Measurements from ENCODE around the gene TAP2.
"Not testable (repeated sequence)": the region's sequence is repeated elsewhere in the genome, so short reads cannot be mapped to it uniquely, and the experiment has no call there.

The TAP2 gene

DNA sequence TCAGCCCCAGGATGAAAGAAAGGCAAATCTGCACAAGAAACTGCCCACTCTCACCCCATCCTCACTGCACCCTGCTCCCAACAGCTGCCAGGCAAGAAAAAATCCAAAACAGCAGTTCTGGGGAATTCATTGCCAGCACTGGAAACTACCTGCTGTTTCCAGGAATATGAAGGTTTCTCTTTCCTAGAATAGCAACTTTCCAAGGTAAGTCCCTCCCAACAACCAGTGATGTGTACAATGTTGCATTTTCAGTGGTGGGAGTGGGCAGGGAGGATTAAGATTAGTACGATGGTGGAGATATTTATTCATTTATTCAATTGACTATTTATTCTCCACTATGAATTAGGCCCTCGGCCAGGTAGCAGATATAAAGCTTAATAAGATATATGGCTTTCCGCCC is 11.5 kb downstream of the TAP2 start:
- no peaks in the 10 kb centered on the region for H3K4me1 ChIP-seq (ENCODE audit: control insufficient read depth, insufficient read depth, low read length)
- H3K27me3 ChIP-seq (ENCODE audit: control insufficient read depth, insufficient read depth, low read length), result no peaks in the 10 kb centered on the region
- no peak overlapping the region for H3K9ac ChIP-seq (ENCODE audit: low read depth, low read length)
- H3K9me3 ChIP-seq (ENCODE audit: control insufficient read depth, insufficient read depth, low read length), result no peaks in the 10 kb centered on the region
- peaks cover 11% of the 10 kb centered on the region for H3K36me3 ChIP-seq (ENCODE audit: control insufficient read depth, insufficient read depth, low read length)
- H3K4me3 ChIP-seq (ENCODE audit: low read depth, low read length), result no peak overlapping the region

DNA sequence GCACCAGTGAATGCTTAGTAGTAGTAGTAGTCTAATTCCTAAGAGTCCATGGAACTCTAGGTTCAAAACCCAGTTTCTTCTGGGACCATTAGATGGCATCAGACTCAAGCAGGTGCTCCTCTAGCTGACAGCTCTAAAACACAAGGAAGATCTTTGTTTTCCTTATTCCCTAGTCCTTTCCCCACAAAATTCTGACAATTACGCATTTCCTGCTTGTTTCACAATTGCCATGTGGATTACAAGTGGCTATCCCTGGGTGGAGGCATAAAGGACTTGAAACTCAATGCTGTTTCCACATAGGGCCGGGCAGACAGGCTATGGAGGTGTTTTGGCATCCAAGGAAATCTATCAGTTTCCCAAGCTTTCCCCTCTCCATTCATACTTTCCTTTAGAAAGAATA is 12.6 kb downstream of the TAP2 start:
- Histone ChIP-seq H3K9ac (ENCODE audit: low read depth, low read length) (no peak overlapping the region), H3K36me3 (ENCODE audit: control insufficient read depth, insufficient read depth, low read length) (peaks cover 11% of the 10 kb centered on the region), H3K4me1 (ENCODE audit: control insufficient read depth, insufficient read depth, low read length) (no peaks in the 10 kb centered on the region), H3K4me3 (ENCODE audit: low read depth, low read length) (no peak overlapping the region), H3K9me3 (ENCODE audit: control insufficient read depth, insufficient read depth, low read length) (no peaks in the 10 kb centered on the region), H3K27me3 (ENCODE audit: control insufficient read depth, insufficient read depth, low read length) (no peaks in the 10 kb centered on the region)

DNA sequence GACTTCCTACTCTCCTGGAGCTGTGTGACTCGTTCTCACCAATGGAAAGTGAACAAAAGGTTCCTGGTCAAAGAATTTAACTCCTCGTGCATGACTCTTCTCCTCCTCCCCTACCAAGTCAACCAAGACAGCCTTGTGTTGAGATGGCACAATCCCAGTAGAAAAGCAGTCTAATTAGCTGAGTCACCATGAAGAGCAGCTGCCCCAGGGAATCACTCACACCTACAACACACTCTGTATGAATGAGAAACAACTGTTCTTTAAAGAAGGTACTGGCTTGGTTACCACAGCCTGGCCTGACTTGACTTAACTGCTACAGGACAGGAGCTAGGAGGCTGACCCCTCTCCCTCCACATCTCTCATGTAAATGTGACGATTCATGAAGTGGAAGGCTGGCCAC is 18.8 kb downstream of the TAP2 start:
- H3K9ac ChIP-seq (ENCODE audit: low read depth, low read length), result no peak overlapping the region
- H3K4me3 ChIP-seq (ENCODE audit: low read depth, low read length), result no peak overlapping the region
- H3K9me3 ChIP-seq (ENCODE audit: control insufficient read depth, insufficient read depth, low read length), result no peaks in the 10 kb centered on the region
- H3K27me3 ChIP-seq (ENCODE audit: control insufficient read depth, insufficient read depth, low read length), result no peaks in the 10 kb centered on the region
- no peaks in the 10 kb centered on the region for H3K36me3 ChIP-seq (ENCODE audit: control insufficient read depth, insufficient read depth, low read length)
- H3K4me1 ChIP-seq (ENCODE audit: control insufficient read depth, insufficient read depth, low read length), result no peaks in the 10 kb centered on the region

DNA sequence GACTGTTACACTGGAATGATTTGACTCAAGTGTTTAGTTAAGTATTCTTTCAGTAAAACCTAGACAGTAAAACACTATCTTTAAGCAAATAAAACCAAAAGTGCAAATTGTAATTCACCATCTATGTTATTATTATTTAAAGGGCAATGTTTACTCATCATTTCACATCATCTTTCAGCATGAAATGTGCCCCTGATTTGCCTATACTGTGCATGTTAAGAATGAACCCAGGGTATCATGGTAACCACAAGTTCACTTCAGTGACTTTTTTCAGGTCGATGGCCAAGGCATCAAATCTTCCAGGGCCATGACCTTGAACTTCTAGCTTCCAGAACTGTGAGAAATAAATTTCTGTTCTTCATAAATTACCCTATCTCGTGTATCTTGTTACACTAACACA is 19.7 kb downstream of the TAP2 start:
- no peak overlapping the region for H3K4me3 ChIP-seq (ENCODE audit: low read depth, low read length)
- H3K9me3 ChIP-seq (ENCODE audit: control insufficient read depth, insufficient read depth, low read length), result no peaks in the 10 kb centered on the region
- H3K9ac ChIP-seq (ENCODE audit: low read depth, low read length), result no peak overlapping the region
- no peaks in the 10 kb centered on the region for H3K27me3 ChIP-seq (ENCODE audit: control insufficient read depth, insufficient read depth, low read length)
- H3K36me3 ChIP-seq (ENCODE audit: control insufficient read depth, insufficient read depth, low read length), result no peaks in the 10 kb centered on the region
- no peaks in the 10 kb centered on the region for H3K4me1 ChIP-seq (ENCODE audit: control insufficient read depth, insufficient read depth, low read length)

DNA sequence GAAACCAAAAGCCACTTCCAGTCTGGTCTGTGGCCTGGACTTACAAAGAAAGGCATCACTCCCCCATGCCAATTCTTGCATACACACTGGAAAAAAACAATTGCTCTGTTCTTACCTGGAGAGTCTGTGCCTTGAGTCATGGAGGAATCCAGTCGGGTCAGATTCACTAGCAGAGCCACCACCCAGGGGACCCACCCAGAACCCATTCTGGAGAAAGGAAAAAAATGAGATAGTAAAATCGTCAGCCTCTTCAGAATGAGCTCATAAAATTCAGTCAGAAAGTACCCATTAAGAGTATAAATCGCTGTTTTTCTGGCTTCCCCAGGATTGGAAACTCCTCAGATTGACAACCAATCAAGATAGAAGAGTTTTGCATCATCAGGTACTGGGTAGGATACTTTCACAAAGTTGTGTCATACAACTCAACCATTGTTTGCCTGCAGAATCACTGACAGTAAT is 21.8 kb downstream of the TAP2 start, which contains the start of gene HLA-DOB:
TSS of gene HLA-DOB (minus strand) at position 257 of the 459 bp plus-strand sequence. CDS start at position 206, 51 bp downstream.
- Histone ChIP-seq H3K36me3 (ENCODE audit: control insufficient read depth, insufficient read depth, low read length) (no peaks in the 10 kb centered on the region), H3K27me3 (ENCODE audit: control insufficient read depth, insufficient read depth, low read length) (no peaks in the 10 kb centered on the region), H3K9me3 (ENCODE audit: control insufficient read depth, insufficient read depth, low read length) (no peaks in the 10 kb centered on the region), H3K4me3 (ENCODE audit: low read depth, low read length) (no peak within 1 kb of the TSS), H3K9ac (ENCODE audit: low read depth, low read length) (no peak within 1 kb of the TSS), H3K4me1 (ENCODE audit: control insufficient read depth, insufficient read depth, low read length) (no peaks in the 10 kb centered on the region)

- H3K36me3 ChIP-seq (ENCODE audit: control insufficient read depth, insufficient read depth, low read length), result no peaks in the 10 kb centered on the region
- H3K4me1 ChIP-seq (ENCODE audit: control insufficient read depth, insufficient read depth, low read length), result no peaks in the 10 kb centered on the region
- H3K9me3 ChIP-seq (ENCODE audit: control insufficient read depth, insufficient read depth, low read length), result no peaks in the 10 kb centered on the region
- no peak overlapping the region for H3K4me3 ChIP-seq (ENCODE audit: low read depth, low read length)
- H3K27me3 ChIP-seq (ENCODE audit: control insufficient read depth, insufficient read depth, low read length), result no peaks in the 10 kb centered on the region
- no peak overlapping the region for H3K9ac ChIP-seq (ENCODE audit: low read depth, low read length)
Observed at GRCh38 chr6:32815996-32816395, 22.5 kb downstream of the TAP2 start.

GRCh38 chr6:32815115-32815514 is 23.4 kb downstream of the TAP2 start:
- Histone ChIP-seq H3K9me3 (ENCODE audit: control insufficient read depth, insufficient read depth, low read length) (no peaks in the 10 kb centered on the region), H3K27me3 (ENCODE audit: control insufficient read depth, insufficient read depth, low read length) (no peaks in the 10 kb centered on the region), H3K4me1 (ENCODE audit: control insufficient read depth, insufficient read depth, low read length) (no peaks in the 10 kb centered on the region), H3K9ac (ENCODE audit: low read depth, low read length) (no peak overlapping the region), H3K36me3 (ENCODE audit: control insufficient read depth, insufficient read depth, low read length) (no peaks in the 10 kb centered on the region), H3K4me3 (ENCODE audit: low read depth, low read length) (no peak overlapping the region)

DNA sequence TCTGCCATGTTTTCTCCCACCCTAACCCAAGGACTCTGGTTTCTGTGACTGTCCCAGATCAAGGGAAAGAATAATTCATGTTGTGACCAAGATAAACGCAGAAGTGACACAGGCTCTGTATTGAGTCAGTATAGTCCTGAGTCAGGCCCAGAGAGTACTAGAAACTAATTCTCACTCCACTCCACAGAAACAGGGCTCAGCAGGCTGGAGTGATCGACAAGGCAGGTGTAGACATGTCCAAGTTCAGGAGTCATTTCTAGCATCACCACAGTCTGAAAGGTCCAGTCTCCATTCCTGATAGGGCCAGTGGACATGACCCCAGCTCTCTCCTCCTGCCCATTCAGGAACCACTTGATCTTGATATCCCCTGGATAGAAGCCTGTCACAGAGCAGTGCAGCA is 24.4 kb downstream of the TAP2 start:
- H3K4me1 ChIP-seq (ENCODE audit: control insufficient read depth, insufficient read depth, low read length), result no peaks in the 10 kb centered on the region
- no peak overlapping the region for H3K9ac ChIP-seq (ENCODE audit: low read depth, low read length)
- no peaks in the 10 kb centered on the region for H3K36me3 ChIP-seq (ENCODE audit: control insufficient read depth, insufficient read depth, low read length)
- no peaks in the 10 kb centered on the region for H3K9me3 ChIP-seq (ENCODE audit: control insufficient read depth, insufficient read depth, low read length)
- no peaks in the 10 kb centered on the region for H3K27me3 ChIP-seq (ENCODE audit: control insufficient read depth, insufficient read depth, low read length)
- no peak overlapping the region for H3K4me3 ChIP-seq (ENCODE audit: low read depth, low read length)

DNA sequence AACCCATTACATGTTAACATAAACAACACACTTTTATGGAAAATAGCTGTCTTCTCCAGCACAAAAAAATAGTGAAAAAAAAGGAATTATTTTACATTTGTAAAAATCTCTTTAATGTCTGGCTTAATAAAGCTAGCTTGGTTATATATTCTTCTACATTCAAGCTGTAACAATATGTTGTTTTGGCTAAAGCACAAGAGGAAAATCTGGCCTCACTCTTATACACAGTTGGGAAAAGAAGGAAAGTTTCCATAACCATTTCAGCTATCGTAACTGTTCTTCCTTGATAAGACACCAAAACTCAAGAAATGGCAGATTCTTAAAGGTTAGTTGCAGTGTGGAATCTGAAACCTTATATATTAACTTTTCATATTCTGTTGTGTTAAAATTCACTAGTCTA is 29.4 kb downstream of the TAP2 start:
- Histone ChIP-seq H3K4me3 (ENCODE audit: low read depth, low read length) (no peak overlapping the region), H3K9ac (ENCODE audit: low read depth, low read length) (no peak overlapping the region), H3K27me3 (ENCODE audit: control insufficient read depth, insufficient read depth, low read length) (no peaks in the 10 kb centered on the region), H3K36me3 (ENCODE audit: control insufficient read depth, insufficient read depth, low read length) (no peaks in the 10 kb centered on the region), H3K9me3 (ENCODE audit: control insufficient read depth, insufficient read depth, low read length) (no peaks in the 10 kb centered on the region), H3K4me1 (ENCODE audit: control insufficient read depth, insufficient read depth, low read length) (no peaks in the 10 kb centered on the region)

- Histone ChIP-seq H3K27me3 (ENCODE audit: control insufficient read depth, insufficient read depth, low read length) (no peaks in the 10 kb centered on the region), H3K9ac (ENCODE audit: low read depth, low read length) (no peak overlapping the region), H3K9me3 (ENCODE audit: control insufficient read depth, insufficient read depth, low read length) (no peaks in the 10 kb centered on the region), H3K4me1 (ENCODE audit: control insufficient read depth, insufficient read depth, low read length) (no peaks in the 10 kb centered on the region), H3K4me3 (ENCODE audit: low read depth, low read length) (no peak overlapping the region), H3K36me3 (ENCODE audit: control insufficient read depth, insufficient read depth, low read length) (no peaks in the 10 kb centered on the region)
Observed at GRCh38 chr6:32807020-32807580, 31.4 kb downstream of the TAP2 start.

DNA sequence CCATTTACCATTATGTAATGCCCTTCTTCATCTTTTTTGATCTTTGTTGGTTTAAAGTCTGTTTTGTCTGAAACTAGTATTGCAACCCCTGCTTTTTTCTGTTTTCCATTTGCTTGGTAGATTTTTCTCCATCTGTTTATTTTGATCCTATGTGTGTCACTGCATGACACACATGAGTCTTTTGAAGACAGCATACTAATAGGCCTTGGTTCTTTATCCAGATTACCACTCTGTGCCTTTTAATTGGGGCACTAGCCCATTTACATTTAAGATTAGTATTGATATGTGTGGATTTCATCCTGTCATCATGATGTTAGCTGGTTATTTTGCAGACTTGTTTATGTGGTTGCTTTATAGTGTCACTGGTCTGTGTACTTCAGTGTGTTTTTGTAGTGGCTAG is 33.1 kb downstream of the TAP2 start:
- H3K27me3 ChIP-seq (ENCODE audit: control insufficient read depth, insufficient read depth, low read length); H3K4me1 ChIP-seq (ENCODE audit: control insufficient read depth, insufficient read depth, low read length); H3K4me3 ChIP-seq (ENCODE audit: low read depth, low read length); H3K36me3 ChIP-seq (ENCODE audit: control insufficient read depth, insufficient read depth, low read length); H3K9me3 ChIP-seq (ENCODE audit: control insufficient read depth, insufficient read depth, low read length); H3K9ac ChIP-seq (ENCODE audit: low read depth, low read length): not testable (repeated sequence)

GRCh38 chr6:32803416-32803815 is 35.1 kb downstream of the TAP2 start:
- Histone ChIP-seq H3K27me3 (ENCODE audit: control insufficient read depth, insufficient read depth, low read length) (no peaks in the 10 kb centered on the region), H3K9ac (ENCODE audit: low read depth, low read length) (no peak overlapping the region), H3K4me1 (ENCODE audit: control insufficient read depth, insufficient read depth, low read length) (no peaks in the 10 kb centered on the region), H3K9me3 (ENCODE audit: control insufficient read depth, insufficient read depth, low read length) (no peaks in the 10 kb centered on the region), H3K36me3 (ENCODE audit: control insufficient read depth, insufficient read depth, low read length) (no peaks in the 10 kb centered on the region), H3K4me3 (ENCODE audit: low read depth, low read length) (no peak overlapping the region)

All from iPS-15b (cell line).